Measurements from ENCODE around the gene OR1Q1.
"Not testable (repeated sequence)": the region's sequence is repeated elsewhere in the genome, so short reads cannot be mapped to it uniquely, and the experiment has no call there.

Gene OR1Q1, protein sequence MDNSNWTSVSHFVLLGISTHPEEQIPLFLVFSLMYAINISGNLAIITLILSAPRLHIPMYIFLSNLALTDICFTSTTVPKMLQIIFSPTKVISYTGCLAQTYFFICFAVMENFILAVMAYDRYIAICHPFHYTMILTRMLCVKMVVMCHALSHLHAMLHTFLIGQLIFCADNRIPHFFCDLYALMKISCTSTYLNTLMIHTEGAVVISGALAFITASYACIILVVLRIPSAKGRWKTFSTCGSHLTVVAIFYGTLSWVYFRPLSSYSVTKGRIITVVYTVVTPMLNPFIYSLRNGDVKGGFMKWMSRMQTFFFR

DNA sequence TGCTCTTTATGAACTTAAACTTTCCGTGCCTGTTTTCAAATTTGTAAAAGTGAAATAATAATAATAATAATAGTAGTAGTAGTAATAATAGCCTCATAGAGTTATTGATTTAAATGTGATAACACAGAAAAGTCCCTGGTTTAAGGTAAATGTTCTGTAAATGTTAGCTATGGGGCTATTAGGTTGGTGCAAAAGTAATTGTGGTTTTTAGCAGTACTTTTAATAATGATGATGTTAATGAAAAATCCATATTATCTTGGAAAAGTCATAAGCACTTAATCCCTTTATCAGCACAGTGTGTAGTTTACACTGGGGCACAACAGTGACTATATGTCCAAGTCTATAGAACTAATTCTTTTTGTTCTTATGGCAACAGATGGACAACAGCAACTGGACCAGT is at the start of gene OR1Q1:
Gene OR1Q1 (plus strand): TSS at position 377 of the 400 bp plus-strand sequence. CDS start 0 bp downstream, at position 377.
- DNase-seq (ENCODE audit: low read depth in 2 of 2) = no peak

DNA sequence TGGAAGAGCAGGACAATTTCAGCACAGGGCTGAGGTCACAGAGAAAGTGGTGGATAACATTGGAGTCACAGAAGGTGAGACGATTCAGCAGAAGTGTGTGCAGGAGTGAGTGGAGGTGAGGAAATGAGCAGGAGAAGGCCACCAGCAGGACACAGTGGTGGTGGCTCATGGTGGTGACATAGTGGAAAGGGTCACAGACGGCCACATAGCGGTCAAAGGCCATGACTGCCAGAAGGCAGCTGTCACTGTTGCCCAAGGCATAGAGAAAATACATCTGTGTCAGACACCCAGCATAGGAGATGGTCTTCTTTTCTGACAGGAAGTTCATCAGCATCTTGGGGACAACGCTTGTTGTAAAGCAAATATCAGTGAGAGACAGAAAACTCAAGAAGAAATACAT is 46.6 kb upstream of the OR1Q1 start:
- DNase-seq (ENCODE audit: low read depth in 2 of 2) = no peak

DNA sequence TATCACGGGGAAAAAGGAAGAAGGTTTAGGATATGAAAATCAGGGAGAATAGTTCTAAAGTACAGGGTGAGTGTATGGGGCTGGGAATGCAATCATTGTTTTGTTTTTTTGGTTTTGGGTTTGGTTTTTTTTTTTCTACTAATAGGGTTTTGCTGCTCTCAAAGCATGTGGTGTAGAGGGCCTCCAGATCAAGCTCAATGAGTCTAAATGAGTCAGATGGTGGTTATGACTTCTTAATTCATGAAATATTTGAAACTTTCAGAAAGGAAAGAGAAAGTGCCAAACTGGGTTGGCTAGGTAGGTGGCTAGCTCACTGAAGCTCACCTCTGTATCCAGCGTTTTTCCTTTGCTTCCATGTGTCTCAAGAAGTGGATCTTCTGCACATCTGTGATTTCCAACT is 42.1 kb upstream of the OR1Q1 start:
- no peak for DNase-seq (ENCODE audit: low read depth in 2 of 2)

DNA sequence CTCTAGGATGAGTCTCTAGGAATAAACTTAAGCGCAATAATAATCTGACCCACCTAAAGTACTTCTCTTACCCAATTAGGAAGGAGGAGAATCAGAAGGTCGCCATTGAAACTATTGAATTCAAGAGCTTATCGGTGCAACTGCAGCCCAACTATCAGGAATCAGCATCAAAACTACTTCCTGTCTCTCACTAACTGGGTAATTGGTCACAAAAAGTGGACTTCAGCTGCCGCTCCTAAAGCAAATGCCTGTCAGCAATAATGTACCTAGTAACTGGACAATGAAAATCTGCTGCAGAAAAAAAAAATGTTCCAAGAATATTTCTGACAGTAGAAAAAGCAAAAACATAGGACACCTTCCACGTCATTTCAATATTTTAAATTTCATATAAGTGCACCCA is 34.7 kb upstream of the OR1Q1 start:
- no peak for DNase-seq (ENCODE audit: low read depth in 2 of 2)

DNA sequence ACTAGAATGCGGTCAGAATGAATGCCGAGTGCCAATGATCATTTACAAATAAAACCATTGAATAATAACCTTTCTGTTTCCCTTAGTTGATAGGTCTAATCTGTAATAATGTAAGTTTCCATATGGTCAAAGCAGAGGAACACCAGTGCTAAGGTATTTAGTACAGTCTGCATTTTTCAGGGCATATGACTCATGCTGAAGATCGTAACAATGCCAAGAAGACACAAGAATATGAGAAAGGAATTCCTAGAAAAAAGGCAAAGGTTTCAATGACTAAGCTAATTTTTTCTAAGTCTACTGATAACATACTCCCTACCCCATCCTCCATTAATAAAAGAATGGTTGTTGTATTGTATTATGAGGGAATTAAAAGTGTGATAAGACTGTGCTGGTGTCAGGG is 34.2 kb upstream of the OR1Q1 start:
- no peak for DNase-seq (ENCODE audit: low read depth in 2 of 2)

DNA sequence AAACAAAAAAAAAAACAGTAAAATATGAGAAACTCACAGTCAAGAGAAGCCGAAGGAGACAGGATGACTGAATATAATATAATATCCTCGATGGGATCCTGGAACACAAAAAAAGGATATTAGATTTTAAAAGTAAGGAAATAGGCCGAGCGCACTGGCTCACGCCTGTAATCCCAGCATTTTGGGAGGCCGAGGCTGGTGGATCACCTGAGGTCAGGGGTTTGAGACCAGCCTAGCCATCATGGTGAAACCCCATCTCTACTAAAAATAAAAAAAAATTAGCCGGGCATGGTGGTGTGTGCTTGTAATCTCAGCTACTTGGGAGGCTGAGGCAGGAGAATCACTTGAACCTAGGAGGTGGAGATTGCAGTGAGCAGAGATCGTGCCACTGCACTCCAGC is 31.3 kb upstream of the OR1Q1 start, which contains the start of gene OR1L8:
Gene OR1L8 (minus strand): TSS at position 101 of the 400 bp plus-strand sequence. CDS start 14,907 bp downstream, outside the sequence.
- not testable (repeated sequence) for DNase-seq (ENCODE audit: low read depth in 2 of 2)

DNA sequence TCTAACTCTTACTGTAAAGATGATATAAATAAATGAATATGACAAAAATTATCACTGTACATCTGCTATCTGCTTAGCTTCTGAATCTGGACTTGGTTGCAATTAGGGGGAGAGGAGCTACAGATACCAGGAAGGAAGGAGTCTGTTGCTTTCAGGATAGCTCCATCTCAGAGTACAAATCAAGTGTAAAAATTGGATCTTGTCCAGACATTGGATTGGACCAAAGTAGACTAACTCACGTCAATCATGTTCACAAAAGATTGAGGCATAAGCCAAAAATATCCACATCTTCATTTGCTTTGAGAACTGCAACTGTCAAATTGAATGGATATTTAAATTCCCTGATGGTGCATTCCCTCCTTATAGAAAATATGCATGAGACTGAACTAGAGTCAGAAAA is 8.8 kb upstream of the OR1Q1 start:
- no peak for DNase-seq (ENCODE audit: low read depth in 2 of 2)

DNA sequence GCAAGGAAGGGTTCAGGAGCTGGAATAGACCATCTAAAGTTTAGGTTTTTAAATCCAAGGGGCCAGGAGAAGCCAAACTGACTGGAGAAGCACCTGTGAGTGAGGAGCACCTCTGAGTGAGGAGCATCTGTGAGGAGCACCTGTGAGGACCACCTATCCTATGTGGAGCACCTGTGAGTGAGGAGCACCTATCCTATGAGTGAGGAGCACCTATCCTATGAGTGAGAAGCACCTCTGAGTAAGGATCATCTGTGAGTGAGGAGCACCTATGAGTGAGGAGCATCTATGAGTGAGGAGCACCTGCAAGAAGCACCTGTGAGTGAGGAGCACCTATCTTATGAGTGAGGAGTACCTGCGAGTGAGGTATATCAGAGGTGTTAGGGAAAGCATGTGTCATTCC is 8.0 kb upstream of the OR1Q1 start:
- DNase-seq (ENCODE audit: low read depth in 2 of 2) = no peak

DNA sequence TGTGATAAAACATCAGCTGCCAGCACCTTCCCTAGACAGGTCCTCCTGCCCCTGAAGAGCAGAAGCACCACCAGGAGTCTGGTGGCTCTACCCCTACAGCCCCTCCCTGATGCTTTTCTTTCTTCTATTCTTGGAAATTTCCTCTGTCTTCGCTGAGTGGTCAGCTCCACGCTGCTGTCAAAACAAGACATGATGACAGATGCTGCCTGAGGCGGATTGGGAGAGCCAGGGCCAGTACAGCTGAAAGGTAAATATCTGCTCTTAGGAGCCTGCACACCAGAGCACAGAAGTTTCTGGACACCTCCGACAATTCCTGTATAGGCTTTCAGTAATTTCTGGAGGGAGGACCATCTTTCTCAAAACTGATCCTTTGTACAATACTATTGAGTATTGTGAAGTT is 4.7 kb upstream of the OR1Q1 start:
- no peak for DNase-seq (ENCODE audit: low read depth in 2 of 2)

DNA sequence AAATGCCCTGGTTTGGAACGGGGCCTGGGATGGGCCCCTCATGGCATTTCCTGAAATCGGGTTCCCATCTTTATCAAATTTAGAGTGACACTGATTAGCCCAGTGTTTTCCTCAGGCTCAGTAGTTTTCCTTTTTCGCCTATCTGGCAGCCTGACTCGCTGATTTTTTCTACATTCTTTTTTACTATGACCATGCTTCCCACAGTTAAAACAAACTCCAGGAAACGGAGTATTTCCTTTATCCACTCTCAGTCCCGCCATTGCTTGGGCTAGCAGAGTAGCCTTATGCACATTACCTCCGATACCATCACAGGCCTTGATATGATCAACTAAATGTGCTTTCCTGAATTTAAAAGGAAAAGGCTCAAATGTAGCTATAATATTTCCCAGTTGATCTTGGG is 5.5 kb downstream of the OR1Q1 start:
- no peak for DNase-seq (ENCODE audit: low read depth in 2 of 2)

DNA sequence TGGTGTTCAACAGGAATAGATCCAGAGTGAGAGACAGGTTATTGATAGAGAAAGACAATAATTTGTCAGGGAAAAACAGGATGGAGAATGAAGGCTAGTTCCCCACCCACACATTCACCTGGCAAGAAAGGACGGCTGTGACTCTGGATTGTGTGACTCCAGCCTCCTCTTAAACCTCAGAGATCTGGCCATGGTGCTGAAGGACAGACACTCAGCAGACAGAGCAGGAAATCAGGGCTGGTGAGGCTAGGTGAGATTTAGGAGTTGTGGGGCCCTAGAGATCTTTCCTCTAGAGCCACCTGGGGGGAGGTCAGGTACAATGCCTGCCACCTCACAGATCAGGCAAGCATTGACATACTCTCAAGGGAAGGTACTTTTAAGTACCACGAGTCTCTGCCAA is 27.7 kb downstream of the OR1Q1 start:
- no peak for DNase-seq (ENCODE audit: low read depth in 2 of 2)

DNA sequence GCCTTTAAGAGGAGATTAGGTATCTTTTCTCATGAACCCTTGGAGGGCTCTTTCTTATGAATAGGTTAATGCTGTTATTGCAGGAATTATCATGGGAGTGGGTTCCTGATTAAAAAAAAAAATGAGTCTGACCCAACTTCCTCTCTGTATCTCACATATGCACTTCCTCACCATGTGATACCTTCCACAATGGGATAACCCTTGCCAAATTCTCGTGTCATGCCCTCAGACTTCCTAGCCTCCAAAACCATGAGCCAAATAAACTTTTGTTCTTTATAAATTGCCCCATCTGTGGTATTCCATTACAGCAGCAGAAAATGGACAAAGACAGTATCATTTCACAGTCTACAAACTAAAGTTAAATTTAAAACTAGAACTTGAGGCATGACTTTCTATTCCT is 41.8 kb downstream of the OR1Q1 start:
- no peak for DNase-seq (ENCODE audit: low read depth in 2 of 2)

DNA sequence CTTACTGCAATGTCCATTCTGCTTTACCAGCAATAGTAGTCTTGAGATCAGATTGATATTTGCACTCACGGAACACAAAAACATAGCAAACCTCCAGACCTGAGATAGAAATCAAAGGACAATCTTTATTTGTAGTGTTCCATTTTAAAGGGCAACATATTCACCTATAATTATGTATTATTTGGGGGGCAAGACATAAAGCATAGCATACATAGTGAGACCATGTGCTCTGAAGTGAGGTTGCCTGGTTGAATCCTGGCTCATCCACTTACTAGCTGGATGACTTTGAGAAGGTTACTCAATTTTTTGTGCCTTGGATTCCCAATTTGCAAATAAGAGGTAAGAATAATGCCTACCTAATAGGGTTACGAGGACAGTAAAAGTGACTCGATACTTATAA is 43.0 kb downstream of the OR1Q1 start, which contains the start of gene OR1B1:
Gene OR1B1 (minus strand): TSS at position 101 of the 400 bp plus-strand sequence.
- DNase-seq (ENCODE audit: low read depth in 2 of 2) = no peak

DNA sequence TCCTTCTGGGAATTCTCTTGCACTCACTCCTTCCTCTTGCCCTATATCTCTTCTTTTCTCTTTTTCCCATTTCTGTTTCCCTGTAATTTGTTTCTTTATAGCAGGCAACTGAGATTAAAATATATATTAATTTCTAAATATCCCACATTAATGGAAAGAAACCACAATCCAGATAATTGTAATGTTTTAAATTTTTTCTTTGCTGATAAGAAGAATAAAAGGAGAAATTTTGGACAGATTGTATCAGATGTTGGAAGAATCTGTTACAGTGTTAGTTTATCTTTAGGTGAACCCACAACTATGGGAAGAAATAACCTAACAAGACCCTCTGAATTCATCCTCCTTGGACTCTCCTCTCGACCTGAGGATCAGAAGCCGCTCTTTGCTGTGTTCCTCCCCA is 46.9 kb downstream of the OR1Q1 start, which contains the start of gene OR1L1:
Gene OR1L1 (plus strand): TSS at position 301 of the 400 bp plus-strand sequence. CDS start 0 bp downstream, at position 301.
- no peak for DNase-seq (ENCODE audit: low read depth in 2 of 2)

Measured in stimulated activated CD8-positive, alpha-beta memory T cell treated with anti-CD3 and anti-CD28 coated beads, Interleukin-7, amount 100 ng/mL, for 4 hours (primary cell).